Activated T-cell treated with anti-CD3 and anti-CD28 coated beads, Interleukin-2, amount 50 U/mL, for 4 hours (primary cell): ENCODE measurements around the gene HPD. TPM values are rescaled to one million over a fixed set of nuclear protein-coding genes. Genes with fewer than 3 reads are reported as not detected.

Source experiments
- ATAC-seq, 2 donors: fragments of 200-7000 bp; cut with Tn5 transposase; one replicate each; pipeline ENCODE4 v1.10.0; 2021
- DNase-seq: peaks from one replicate; pipeline ENCODE4 v3.0.0-alpha.2; 2020
- H3K27me3 Mint-ChIP-seq: one replicate; pipeline ENCODE4 v1.8.0; 2021; ENCODE audit warnings: low read depth, mixed read lengths
- H3K36me3 Mint-ChIP-seq: one replicate; pipeline ENCODE4 v1.8.0; 2022; ENCODE audit warnings: mixed read lengths; ENCODE audit not compliant: insufficient read depth
- H3K4me1 Mint-ChIP-seq: one replicate; pipeline ENCODE4 v1.8.0; 2021; ENCODE audit warnings: low read depth, mixed read lengths
- H3K4me3 Mint-ChIP-seq: one replicate; pipeline ENCODE4 v1.8.0; 2021; ENCODE audit warnings: mild to moderate bottlenecking, moderate library complexity, mixed read lengths
- H3K9me3 Mint-ChIP-seq: one replicate; pipeline ENCODE4 v1.8.0; 2021; ENCODE audit warnings: mixed read lengths
- total RNA-seq, 3 donors: library from RNA; stranded (reverse); gene quantifications; one replicate each; pipeline ENCODE4 v1.2.1, GENCODE V29; 2021

The HPD gene
- total RNA-seq, 3 donors from 2014 or later = 0.20 to 0.27 (median 0.26) TPM

GRCh38 chr12:121827351-121828099 is 31.1 kb downstream of the HPD start:
- Mint-ChIP-seq H3K4me3 (no peak overlapping the region), H3K27me3 (no peaks in the 10 kb centered on the region), H3K36me3 (peaks cover 41% of the 10 kb centered on the region), H3K9me3 (no peaks in the 10 kb centered on the region), H3K4me1 (no peaks in the 10 kb centered on the region)
- ATAC-seq (no peak), DNase-seq (no peak)

- peaks cover 33% of the 10 kb centered on the region for H3K36me3 Mint-ChIP-seq
- ATAC-seq (no peak), DNase-seq (no peak)
- no peaks in the 10 kb centered on the region for H3K9me3 Mint-ChIP-seq
- no peaks in the 10 kb centered on the region for H3K4me1 Mint-ChIP-seq
- no peaks in the 10 kb centered on the region for H3K27me3 Mint-ChIP-seq
- H3K4me3 Mint-ChIP-seq = no peak overlapping the region
Observed at GRCh38 chr12:121826318-121827150, 32.1 kb downstream of the HPD start.

- Mint-ChIP-seq H3K36me3 (peaks cover 28% of the 10 kb centered on the region), H3K27me3 (no peaks in the 10 kb centered on the region), H3K9me3 (no peaks in the 10 kb centered on the region), H3K4me3 (no peak overlapping the region), H3K4me1 (no peaks in the 10 kb centered on the region)
- no peak for ATAC-seq
- DNase-seq = no peak
Observed at GRCh38 chr12:121825041-121825523, 33.6 kb downstream of the HPD start.

GRCh38 chr12:121823727-121824115 is 34.9 kb downstream of the HPD start:
- Mint-ChIP-seq H3K27me3 (no peaks in the 10 kb centered on the region), H3K36me3 (peaks cover 24% of the 10 kb centered on the region), H3K9me3 (no peaks in the 10 kb centered on the region), H3K4me1 (no peaks in the 10 kb centered on the region), H3K4me3 (no peak overlapping the region)
- ATAC-seq = no peak
- no peak for DNase-seq

GRCh38 chr12:121823101-121823726 is 35.4 kb downstream of the HPD start:
- no peaks in the 10 kb centered on the region for H3K27me3 Mint-ChIP-seq
- no peak for DNase-seq

GRCh38 chr12:121822393-121823100 is 36.1 kb downstream of the HPD start:
- DNase-seq (no peak), ATAC-seq (no peak)
- H3K4me1 Mint-ChIP-seq = no peaks in the 10 kb centered on the region
- no peaks in the 10 kb centered on the region for H3K9me3 Mint-ChIP-seq
- H3K4me3 Mint-ChIP-seq = no peak overlapping the region
- H3K27me3 Mint-ChIP-seq = no peaks in the 10 kb centered on the region
- H3K36me3 Mint-ChIP-seq = peaks cover 21% of the 10 kb centered on the region

More at GRCh38 chr12:121823101-121823726, 35.4 kb downstream of the HPD start:
- Mint-ChIP-seq H3K9me3 (no peaks in the 10 kb centered on the region), H3K4me3 (no peak overlapping the region), H3K4me1 (no peaks in the 10 kb centered on the region), H3K36me3 (peaks cover 19% of the 10 kb centered on the region)
- no peak for ATAC-seq

GRCh38 chr12:121820056-121820455 is 38.6 kb downstream of the HPD start:
- Mint-ChIP-seq H3K36me3 (peaks cover 18% of the 10 kb centered on the region), H3K27me3 (no peaks in the 10 kb centered on the region), H3K4me3 (no peak overlapping the region), H3K9me3 (no peaks in the 10 kb centered on the region), H3K4me1 (no peaks in the 10 kb centered on the region)
- no peak for DNase-seq
- ATAC-seq = no peak

- no peaks in the 10 kb centered on the region for H3K9me3 Mint-ChIP-seq
- no peak overlapping the region for H3K4me3 Mint-ChIP-seq
- H3K36me3 Mint-ChIP-seq = peaks cover 19% of the 10 kb centered on the region
- H3K4me1 Mint-ChIP-seq = no peaks in the 10 kb centered on the region
- no peak for DNase-seq
- no peaks in the 10 kb centered on the region for H3K27me3 Mint-ChIP-seq
- ATAC-seq = no peak
Observed at GRCh38 chr12:121819212-121819949, 39.3 kb downstream of the HPD start.

GRCh38 chr12:121817648-121818043 is 41.0 kb downstream of the HPD start:
- Mint-ChIP-seq H3K4me3 (no peak overlapping the region), H3K4me1 (peaks cover 12% of the 10 kb centered on the region), H3K27me3 (no peaks in the 10 kb centered on the region), H3K9me3 (no peaks in the 10 kb centered on the region), H3K36me3 (peaks cover 19% of the 10 kb centered on the region)
- ATAC-seq (no peak), DNase-seq (no peak)

GRCh38 chr12:121816925-121817647 is 41.6 kb downstream of the HPD start:
- Mint-ChIP-seq H3K36me3 (peaks cover 19% of the 10 kb centered on the region), H3K4me3 (no peak overlapping the region), H3K9me3 (no peaks in the 10 kb centered on the region), H3K4me1 (peaks cover 16% of the 10 kb centered on the region), H3K27me3 (no peaks in the 10 kb centered on the region)
- ATAC-seq = no peak
- no peak for DNase-seq

- H3K4me1 Mint-ChIP-seq = peaks cover 27% of the 10 kb centered on the region
- no peaks in the 10 kb centered on the region for H3K27me3 Mint-ChIP-seq
- ATAC-seq = no peak
- no peaks in the 10 kb centered on the region for H3K9me3 Mint-ChIP-seq
- no peak overlapping the region for H3K4me3 Mint-ChIP-seq
- H3K36me3 Mint-ChIP-seq = peaks cover 24% of the 10 kb centered on the region
- no peak for DNase-seq
Observed at GRCh38 chr12:121815263-121815662, 43.4 kb downstream of the HPD start.

- Mint-ChIP-seq H3K9me3 (no peaks in the 10 kb centered on the region), H3K36me3 (peaks cover 25% of the 10 kb centered on the region), H3K4me3 (no peak overlapping the region), H3K4me1 (peaks cover 29% of the 10 kb centered on the region), H3K27me3 (no peaks in the 10 kb centered on the region)
- ATAC-seq = no peak
- no peak for DNase-seq
Observed at GRCh38 chr12:121814429-121815119, 44.1 kb downstream of the HPD start.
